ENCODE measurements around the gene COX7A2. TPM values are rescaled to one million over a fixed set of nuclear protein-coding genes. Genes with fewer than 3 reads are reported as not detected.

Gene COX7A2, protein sequence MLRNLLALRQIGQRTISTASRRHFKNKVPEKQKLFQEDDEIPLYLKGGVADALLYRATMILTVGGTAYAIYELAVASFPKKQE
- total RNA-seq (2012; rRNA removed): 85.8 and 776 TPM in 2 replicates
- polyA plus RNA-seq (2012; rRNA removed): 174 and 185 TPM in 2 replicates
- polyA plus RNA-seq (2012; cell fraction: cytosol; rRNA removed): 360 and 1,161 TPM in 2 replicates
- 39.2 and 183 TPM in 2 replicates for polyA plus RNA-seq (2012; cell fraction: nucleus; rRNA removed; ENCODE audit: low replicate concordance)
- percentile 93 among the genes with signal in this experiment for Bru-seq, nascent RNA
- BruChase-seq, experiment 1, labeled RNA remaining after a 6-hour chase: percentile 90 among the genes with signal in this experiment
- BruChase-seq, experiment 2, labeled RNA remaining after a 2-hour chase: percentile 94 among the genes with signal in this experiment
- long read RNA-seq, transcript COX7A2-202 (4 exons, 773 nt): major isoform, 101 of 105 reads
- long read RNA-seq, partial matches to known transcripts: 1 of 105 reads
- long read RNA-seq, other reads (novel, unspliced or antisense): 3 of 105 reads

DNA sequence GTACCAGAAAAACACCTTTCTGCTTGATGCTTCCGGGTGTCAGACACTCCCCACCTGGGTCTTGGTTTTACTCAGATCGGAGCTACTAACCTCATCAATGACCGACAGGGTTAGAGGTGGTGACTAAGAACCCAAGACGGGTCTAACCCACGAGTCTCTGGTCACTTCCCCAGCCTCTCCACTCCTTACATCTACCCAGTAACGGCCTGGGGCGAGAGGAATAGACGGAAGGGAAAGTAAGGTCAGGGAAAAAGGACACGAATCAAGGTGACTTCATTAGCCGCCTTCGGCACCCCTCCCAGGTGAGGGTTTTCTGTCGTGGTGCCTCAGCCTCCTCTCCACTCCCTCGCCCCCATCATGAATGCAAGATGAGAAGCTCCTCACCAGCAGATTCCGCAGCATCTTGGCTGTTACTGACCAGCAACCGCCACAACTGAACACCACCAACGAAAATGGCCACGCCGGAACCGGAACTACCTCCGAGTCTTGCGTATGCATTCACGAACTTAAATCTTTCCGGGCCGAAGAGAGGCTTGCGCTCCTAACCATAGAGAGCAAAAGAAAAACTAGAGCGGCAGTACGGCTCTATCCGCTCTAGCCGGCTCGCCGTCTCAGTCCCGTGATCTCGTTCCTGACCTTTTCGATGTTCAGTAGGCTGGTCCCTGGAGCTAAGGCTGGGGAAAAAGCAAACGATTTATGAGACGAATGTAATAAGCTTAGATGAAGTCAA lies at the start of gene COX7A2:
Gene COX7A2 (minus strand): TSS at position 469 of the 730 bp plus-strand sequence. CDS start 67 bp downstream, at position 402.
- peak within 1 kb of the TSS; percentile 92 for H2AFZ ChIP-seq (replicated peaks; ENCODE audit: low read length, poor library complexity)
- peak; percentile 98 for DNase-seq
- ChIA-PET POLR2A (ENCODE audit: unreplicated experiment) (no interaction called here), CTCF (no interaction called here)
- no peak within 1 kb of the TSS for H2BK20ac ChIP-seq (ENCODE audit: low read depth, low read length)
- ATAC-seq (ENCODE audit: low read depth): peak; percentile 97
- H3K4me2 ChIP-seq (ENCODE audit: low read depth, low read length): peak within 1 kb of the TSS; percentile 93
- peak within 1 kb of the TSS; percentile 89 for H3K9ac ChIP-seq (ENCODE audit: low read depth, low read length)
- H3K79me1 ChIP-seq (ENCODE audit: low read depth in 1 of 2, low read length in 2 of 2): peaks cover 6 to 12% of the 10 kb centered on the region in 2 experiments
- H4K8ac ChIP-seq (ENCODE audit: low read depth in 2 of 2, low read length in 2 of 2): peak within 1 kb of the TSS; percentile 81 to 96
- peak within 1 kb of the TSS; percentile 81 for H4K91ac ChIP-seq (ENCODE audit: insufficient read depth, low read depth, low read length)
- H3K27ac ChIP-seq (ENCODE audit: insufficient read depth, low read length): peak within 1 kb of the TSS; percentile 86
- H2AK5ac ChIP-seq (ENCODE audit: low read depth, low read length): peak within 1 kb of the TSS; percentile 93
- H3K27me3 ChIP-seq (ENCODE audit: control insufficient read depth, insufficient read depth, low read length): no peaks in the 10 kb centered on the region
- H3K36me3 ChIP-seq (ENCODE audit: control insufficient read depth, insufficient read depth, low read length): peaks cover 9% of the 10 kb centered on the region
- intact Hi-C loops (cut with micrococcal nuclease): no loop called here
- H4K20me1 ChIP-seq (ENCODE audit: insufficient read depth, low read length): no peaks in the 10 kb centered on the region; the same call in 1 of the 2 replicates
- H3K9me3 ChIP-seq (ENCODE audit: control insufficient read depth, insufficient read depth, low read length): no peaks in the 10 kb centered on the region
- peak within 1 kb of the TSS; percentile 87 for H3K4ac ChIP-seq (ENCODE audit: low read depth, low read length)
- H2BK5ac ChIP-seq (ENCODE audit: low read depth, low read length, poor library complexity, severe bottlenecking): peak within 1 kb of the TSS; percentile 81
- peak within 1 kb of the TSS; percentile 90 for H3K14ac ChIP-seq (replicated peaks; ENCODE audit: low read depth, low read length)
- peak within 1 kb of the TSS; percentile 81 for H3K4me3 ChIP-seq (ENCODE audit: insufficient read depth, low read depth, low read length)
- peak within 1 kb of the TSS; percentile 78 for H4K5ac ChIP-seq (ENCODE audit: low read depth, low read length)
- in situ Hi-C loops (cut with MboI; ENCODE audit: low sequenced_read_pairs): no loop called here
- dilution Hi-C loops (cut with HindIII; ENCODE audit: low sequenced_read_pairs, unreplicated experiment): no loop called here
- peak within 1 kb of the TSS; percentile 58 for H3K18ac ChIP-seq (ENCODE audit: low read depth, low read length)
- no peaks in the 10 kb centered on the region for H3K9me1 ChIP-seq (ENCODE audit: insufficient read depth, low read length)
- H3K23ac ChIP-seq (ENCODE audit: low read depth, low read length): peak within 1 kb of the TSS; percentile 91
- H3K56ac ChIP-seq (ENCODE audit: extremely low read depth, insufficient read depth, low read length): peak within 1 kb of the TSS; percentile 85
- peak within 1 kb of the TSS; percentile 41; the same call in 1 of the 2 replicates for H2BK120ac ChIP-seq (ENCODE audit: low read depth, low read length)
- H2AK9ac ChIP-seq (replicated peaks; ENCODE audit: low read depth, low read length, poor library complexity): peak within 1 kb of the TSS; percentile 94
- 0% methylated on average over 11 of the region's 36 CpGs; no CpG with 5 or more reads in 1 of the 2 experiments for WGBS, 2 experiments (ENCODE audit: extremely low coverage in 2 of 2, insufficient read length in 1 of 2)
- no peaks in the 10 kb centered on the region for H3K4me1 ChIP-seq (ENCODE audit: control insufficient read depth, insufficient read depth, low read length)
- TSS peak; percentile 55 for BruUV-seq (replicated peaks)
- H2BK15ac ChIP-seq (ENCODE audit: low read depth, low read length): peak within 1 kb of the TSS; percentile 17; the same call in 1 of the 3 replicates
- TF ChIP-seq FOS (IDR thresholded peaks at IDR 0.05; ENCODE audit: low read depth, low read length) (no peak), SMC3 (IDR thresholded peaks at IDR 0.05; ENCODE audit: low read depth, low read length) (no peak), MXI1 (IDR thresholded peaks at IDR 0.05; ENCODE audit: borderline replicate concordance, low read depth, low read length) (no peak), BHLHE40 (IDR thresholded peaks at IDR 0.05; ENCODE audit: low read depth, low read length) (peak; percentile 93), NFE2L2 (IDR thresholded peaks at IDR 0.05; ENCODE audit: low read depth, low read length) (no peak), MAFK (IDR thresholded peaks at IDR 0.05; ENCODE audit: low read depth, low read length) (no peak), CHD1 (IDR thresholded peaks at IDR 0.05; ENCODE audit: low read depth, low read length) (peak; percentile 71; the same call in 1 of the 2 replicates), RAD21 (IDR thresholded peaks at IDR 0.05; ENCODE audit: low read length) (no peak), RFX5 (IDR thresholded peaks at IDR 0.05; ENCODE audit: low read depth, low read length) (no peak), CEBPB (IDR thresholded peaks at IDR 0.05; ENCODE audit: low read depth, low read length) (peak; percentile 78), POLR2A (IDR thresholded peaks at IDR 0.05; ENCODE audit: low read depth, low read length) (peak; percentile 97), RCOR1 (IDR thresholded peaks at IDR 0.05; ENCODE audit: insufficient replicate concordance, low read length) (no peak)
- TF ChIP-seq, protein P1, sequence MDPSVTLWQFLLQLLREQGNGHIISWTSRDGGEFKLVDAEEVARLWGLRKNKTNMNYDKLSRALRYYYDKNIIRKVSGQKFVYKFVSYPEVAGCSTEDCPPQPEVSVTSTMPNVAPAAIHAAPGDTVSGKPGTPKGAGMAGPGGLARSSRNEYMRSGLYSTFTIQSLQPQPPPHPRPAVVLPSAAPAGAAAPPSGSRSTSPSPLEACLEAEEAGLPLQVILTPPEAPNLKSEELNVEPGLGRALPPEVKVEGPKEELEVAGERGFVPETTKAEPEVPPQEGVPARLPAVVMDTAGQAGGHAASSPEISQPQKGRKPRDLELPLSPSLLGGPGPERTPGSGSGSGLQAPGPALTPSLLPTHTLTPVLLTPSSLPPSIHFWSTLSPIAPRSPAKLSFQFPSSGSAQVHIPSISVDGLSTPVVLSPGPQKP (IDR thresholded peaks at IDR 0.05; ENCODE audit: borderline replicate concordance, low read depth, low read length): 0 out of 2 replicates have a peak, but pooled peaks have one; percentile 7
- TF ChIP-seq, protein P2, sequence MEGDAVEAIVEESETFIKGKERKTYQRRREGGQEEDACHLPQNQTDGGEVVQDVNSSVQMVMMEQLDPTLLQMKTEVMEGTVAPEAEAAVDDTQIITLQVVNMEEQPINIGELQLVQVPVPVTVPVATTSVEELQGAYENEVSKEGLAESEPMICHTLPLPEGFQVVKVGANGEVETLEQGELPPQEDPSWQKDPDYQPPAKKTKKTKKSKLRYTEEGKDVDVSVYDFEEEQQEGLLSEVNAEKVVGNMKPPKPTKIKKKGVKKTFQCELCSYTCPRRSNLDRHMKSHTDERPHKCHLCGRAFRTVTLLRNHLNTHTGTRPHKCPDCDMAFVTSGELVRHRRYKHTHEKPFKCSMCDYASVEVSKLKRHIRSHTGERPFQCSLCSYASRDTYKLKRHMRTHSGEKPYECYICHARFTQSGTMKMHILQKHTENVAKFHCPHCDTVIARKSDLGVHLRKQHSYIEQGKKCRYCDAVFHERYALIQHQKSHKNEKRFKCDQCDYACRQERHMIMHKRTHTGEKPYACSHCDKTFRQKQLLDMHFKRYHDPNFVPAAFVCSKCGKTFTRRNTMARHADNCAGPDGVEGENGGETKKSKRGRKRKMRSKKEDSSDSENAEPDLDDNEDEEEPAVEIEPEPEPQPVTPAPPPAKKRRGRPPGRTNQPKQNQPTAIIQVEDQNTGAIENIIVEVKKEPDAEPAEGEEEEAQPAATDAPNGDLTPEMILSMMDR (conservative IDR thresholded peaks at IDR 0.05; ENCODE audit: low read depth, low read length): no peak
